GM18498 (cell line): Measurements from ENCODE around the gene TAOK2.

Experiments used
- ATAC-seq: cut with Tn5 transposase; IDR thresholded peaks from one replicate; pipeline ENCODE4 v1.9.1; 2021; ENCODE audit warnings: mild to moderate bottlenecking, moderate library complexity; ENCODE audit not compliant: unreplicated experiment

Gene TAOK2

GRCh38 chr16:29962344-29962994, 11.2 kb upstream of the TAOK2 start:
- no peak for ATAC-seq

GRCh38 chr16:29963021-29963743, 10.5 kb upstream of the TAOK2 start:
- no peak for ATAC-seq

GRCh38 chr16:29968205-29968604, 5.5 kb upstream of the TAOK2 start:
- no peak for ATAC-seq

- ATAC-seq, result no peak
Measured at GRCh38 chr16:29971304-29971703, 2.4 kb upstream of the TAOK2 start.

GRCh38 chr16:29972500-29972899, 1.2 kb upstream of the TAOK2 start:
- no peak for ATAC-seq

GRCh38 chr16:29972992-29973383, 680 bp upstream of the TAOK2 start:
- ATAC-seq, result no peak

- no peak for ATAC-seq
Measured at GRCh38 chr16:29974291-29975133, 844 bp downstream of the TAOK2 start.

GRCh38 chr16:29975134-29975538, 1.5 kb downstream of the TAOK2 start:
- no peak for ATAC-seq

GRCh38 chr16:29975811-29976511, 2.3 kb downstream of the TAOK2 start:
- ATAC-seq, result no peak

GRCh38 chr16:29977063-29977825, 3.6 kb downstream of the TAOK2 start:
- no peak for ATAC-seq

- ATAC-seq, result no peak
Measured at GRCh38 chr16:29978081-29978480, 4.4 kb downstream of the TAOK2 start.

- no peak for ATAC-seq
Measured at GRCh38 chr16:29978564-29979270, 5.0 kb downstream of the TAOK2 start.

- no peak for ATAC-seq
Measured at GRCh38 chr16:29982560-29983419, 9.1 kb downstream of the TAOK2 start.

GRCh38 chr16:29983420-29984136, 9.9 kb downstream of the TAOK2 start:
- no peak for ATAC-seq

GRCh38 chr16:29984137-29984763, 10.6 kb downstream of the TAOK2 start:
- no peak for ATAC-seq

- no peak for ATAC-seq
Measured at GRCh38 chr16:29984764-29985147, 11.1 kb downstream of the TAOK2 start.

GRCh38 chr16:29985271-29985811, 11.7 kb downstream of the TAOK2 start:
- no peak for ATAC-seq
